Measurements from ENCODE around the gene SGTA.
"Not testable (repeated sequence)": the region's sequence is repeated elsewhere in the genome, so short reads cannot be mapped to it uniquely, and the experiment has no call there.

The SGTA gene

GRCh38 chr19:2726904-2727639 lies 56.0 kb downstream of the SGTA start:
- DNase-seq (ENCODE audit: low spot score), result no peak

- no peak for DNase-seq (ENCODE audit: low spot score)
Observed at GRCh38 chr19:2726160-2726855, 56.8 kb downstream of the SGTA start.

GRCh38 chr19:2724148-2724557 lies 58.9 kb downstream of the SGTA start:
- DNase-seq (ENCODE audit: low spot score), result no peak

GRCh38 chr19:2723747-2724146 lies 59.3 kb downstream of the SGTA start:
- no peak for DNase-seq (ENCODE audit: low spot score)

DNA sequence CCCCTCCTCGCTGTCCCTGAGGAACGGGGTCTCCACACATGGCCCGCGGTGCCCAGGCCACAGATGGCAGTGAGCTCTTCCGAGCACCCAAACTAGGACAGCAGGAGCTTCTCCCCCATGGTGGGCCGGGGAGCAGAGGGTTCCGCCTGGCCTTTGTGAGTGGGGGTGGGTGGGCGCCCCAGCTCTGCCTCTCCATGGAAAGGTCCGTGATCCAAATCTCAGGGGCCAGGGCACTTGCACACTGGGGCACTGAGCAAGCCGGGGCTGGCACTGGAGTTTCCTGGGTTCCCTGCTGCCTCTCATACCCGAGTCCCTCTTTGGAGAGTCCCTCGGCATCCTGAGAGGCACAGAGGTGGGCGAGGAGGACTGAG lies 59.7 kb downstream of the SGTA start:
- no peak for DNase-seq (ENCODE audit: low spot score)

GRCh38 chr19:2722541-2723344 lies 60.3 kb downstream of the SGTA start:
- DNase-seq (ENCODE audit: low spot score), result no peak

- no peak for DNase-seq (ENCODE audit: low spot score)
Observed at GRCh38 chr19:2721570-2722540, 61.2 kb downstream of the SGTA start.

GRCh38 chr19:2720777-2721569 lies 62.1 kb downstream of the SGTA start, which contains the start of gene DIRAS1:
Gene DIRAS1, minus strand, starts transcription at chr19:2721372. Its CDS starts 3,566 bp downstream, at chr19:2717806.
- DNase-seq (ENCODE audit: low spot score), result no peak

GRCh38 chr19:2719920-2720776 lies 62.9 kb downstream of the SGTA start:
- DNase-seq (ENCODE audit: low spot score), result no peak

- DNase-seq (ENCODE audit: low spot score), result no peak
Observed at GRCh38 chr19:2719232-2719735, 63.8 kb downstream of the SGTA start.

DNA sequence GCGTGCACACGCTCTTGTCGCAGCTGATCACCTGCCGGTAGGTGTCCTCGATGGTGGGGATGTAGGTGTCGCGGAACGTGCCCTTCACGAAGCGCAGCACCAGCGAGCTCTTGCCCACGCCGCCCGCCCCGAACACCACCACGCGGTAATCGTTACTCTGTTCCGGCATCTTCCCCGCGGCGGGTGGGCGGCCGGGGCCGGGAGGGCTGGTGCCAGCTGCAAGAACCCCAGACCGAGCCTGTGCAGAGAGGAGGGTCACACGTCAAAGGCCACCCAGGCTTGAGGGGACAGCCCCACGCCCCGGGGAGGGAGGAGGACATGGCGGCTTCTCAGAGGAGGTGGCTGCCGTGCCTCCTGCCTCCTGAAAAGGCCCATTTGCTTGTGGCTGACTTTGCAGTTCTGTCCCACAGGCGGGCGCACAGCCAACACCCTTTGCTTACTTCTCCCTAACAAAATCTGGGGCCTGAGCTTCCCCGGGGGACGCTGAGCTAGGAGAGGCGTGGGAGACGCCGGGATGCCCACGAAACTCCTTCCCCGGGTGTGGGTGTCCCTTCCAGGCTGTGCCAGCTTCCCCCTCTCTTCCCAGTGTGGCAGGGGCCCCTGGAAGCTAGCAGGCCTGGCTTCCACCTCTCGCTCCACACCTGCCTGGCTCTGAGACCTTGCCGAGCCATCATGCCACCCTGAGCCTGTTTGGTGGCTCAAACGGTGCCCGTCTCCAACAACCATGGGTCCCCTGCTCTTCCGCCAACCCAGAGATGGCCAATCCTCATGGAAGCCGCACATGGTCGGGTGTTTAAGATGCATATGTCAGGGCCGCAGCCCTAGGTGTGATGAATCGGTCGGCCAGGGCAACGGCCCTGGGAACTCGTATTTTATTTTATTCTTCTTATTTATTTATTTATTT lies 65.2 kb downstream of the SGTA start:
- no peak for DNase-seq (ENCODE audit: low spot score)

GRCh38 chr19:2716722-2717637 lies 66.1 kb downstream of the SGTA start:
- DNase-seq (ENCODE audit: low spot score), result no peak

- no peak for DNase-seq (ENCODE audit: low spot score)
Observed at GRCh38 chr19:2716275-2716650, 66.8 kb downstream of the SGTA start.

- no peak for DNase-seq (ENCODE audit: low spot score)
Observed at GRCh38 chr19:2715470-2716274, 67.4 kb downstream of the SGTA start.

GRCh38 chr19:2714531-2715269 lies 68.4 kb downstream of the SGTA start:
- no peak for DNase-seq (ENCODE audit: low spot score)

GRCh38 chr19:2714102-2714501 lies 69.0 kb downstream of the SGTA start:
- not testable (repeated sequence) for DNase-seq (ENCODE audit: low spot score)
